ENCODE data around the gene C2CD4A.

Gene C2CD4A

DNA sequence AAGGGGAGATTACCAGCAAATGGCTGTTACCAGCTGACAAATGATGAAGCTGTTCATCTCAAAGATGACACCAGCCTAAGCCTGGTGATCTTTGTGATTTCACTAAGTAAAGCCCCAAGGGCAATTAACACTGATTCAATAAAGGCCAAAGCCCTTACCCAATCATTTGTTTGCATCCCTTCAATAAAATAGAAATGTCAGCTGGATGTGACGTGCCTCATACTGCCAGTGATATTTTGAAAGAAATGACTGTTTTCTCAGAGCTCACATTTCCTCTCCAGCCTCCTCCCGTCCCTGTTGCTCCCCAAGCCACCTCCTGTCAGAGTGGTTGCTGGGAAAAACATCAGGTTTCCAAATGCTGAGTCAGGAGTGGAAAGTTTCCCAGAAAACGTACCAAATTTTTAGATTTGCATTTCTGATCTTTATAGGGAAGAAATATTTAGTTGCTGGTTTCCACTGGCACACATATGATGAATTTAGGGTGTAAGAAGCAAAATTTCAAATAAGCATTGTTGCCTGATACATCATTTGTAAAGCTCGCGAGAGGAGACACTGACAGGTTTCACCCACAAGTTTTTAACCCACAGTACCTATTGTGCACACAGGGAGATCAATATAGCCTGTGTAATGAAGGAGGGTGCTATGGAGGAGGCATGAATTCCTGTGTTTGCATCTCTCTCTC lies 21.0 kb downstream of the C2CD4A start:
- TF ChIP-seq CTCF (IDR thresholded peaks at IDR 0.05; ENCODE audit: insufficient read depth, low read depth, low read length, missing control alignments), result no peak
- H3K4me3 ChIP-seq (ENCODE audit: low read length), result no peak overlapping the region
- peak; percentile 56 for DNase-seq (ENCODE audit: low read depth)

DNA sequence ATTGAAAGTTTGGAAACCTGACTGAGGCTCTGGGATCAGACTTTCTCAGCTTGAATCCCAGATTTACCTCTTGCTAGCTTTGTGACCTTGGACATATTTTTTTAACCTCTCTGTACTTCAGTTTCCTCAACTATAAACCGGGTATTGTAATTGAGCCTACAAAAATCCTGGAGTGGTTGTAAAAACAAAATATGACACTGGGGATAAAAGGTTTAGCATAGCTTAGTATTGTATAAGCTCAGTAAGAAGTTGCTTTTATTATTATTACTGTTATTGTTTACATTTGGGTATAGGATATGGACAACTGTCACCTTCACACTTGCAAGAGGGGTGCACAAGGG lies 21.5 kb downstream of the C2CD4A start:
- no peak for DNase-seq (ENCODE audit: low read depth)
- TF ChIP-seq CTCF (IDR thresholded peaks at IDR 0.05; ENCODE audit: insufficient read depth, low read depth, low read length, missing control alignments), result no peak
- no peak overlapping the region for H3K4me3 ChIP-seq (ENCODE audit: low read length)

GRCh38 chr15:62089616-62090015 lies 22.8 kb downstream of the C2CD4A start:
- TF ChIP-seq CTCF (IDR thresholded peaks at IDR 0.05; ENCODE audit: insufficient read depth, low read depth, low read length, missing control alignments), result no peak
- peak; percentile 53 for DNase-seq (ENCODE audit: low read depth)
- H3K4me3 ChIP-seq (ENCODE audit: low read length), result no peak overlapping the region

GRCh38 chr15:62090988-62091387 lies 24.2 kb downstream of the C2CD4A start:
- no peak overlapping the region for H3K4me3 ChIP-seq (ENCODE audit: low read length)
- no peak for TF ChIP-seq CTCF (IDR thresholded peaks at IDR 0.05; ENCODE audit: insufficient read depth, low read depth, low read length, missing control alignments)

GRCh38 chr15:62093809-62094208 lies 27.0 kb downstream of the C2CD4A start:
- no peak overlapping the region for H3K4me3 ChIP-seq (ENCODE audit: low read length)
- TF ChIP-seq CTCF (IDR thresholded peaks at IDR 0.05; ENCODE audit: insufficient read depth, low read depth, low read length, missing control alignments), result no peak
- DNase-seq (ENCODE audit: low read depth), result no peak

More at GRCh38 chr15:62090988-62091387, 24.2 kb downstream of the C2CD4A start:
- DNase-seq (ENCODE audit: low read depth), result no peak

- H3K4me3 ChIP-seq (ENCODE audit: low read length), result no peak overlapping the region
- TF ChIP-seq CTCF (IDR thresholded peaks at IDR 0.05; ENCODE audit: insufficient read depth, low read depth, low read length, missing control alignments), result no peak
- DNase-seq (ENCODE audit: low read depth), result no peak
Measured at GRCh38 chr15:62094388-62094787, 27.6 kb downstream of the C2CD4A start.

DNA sequence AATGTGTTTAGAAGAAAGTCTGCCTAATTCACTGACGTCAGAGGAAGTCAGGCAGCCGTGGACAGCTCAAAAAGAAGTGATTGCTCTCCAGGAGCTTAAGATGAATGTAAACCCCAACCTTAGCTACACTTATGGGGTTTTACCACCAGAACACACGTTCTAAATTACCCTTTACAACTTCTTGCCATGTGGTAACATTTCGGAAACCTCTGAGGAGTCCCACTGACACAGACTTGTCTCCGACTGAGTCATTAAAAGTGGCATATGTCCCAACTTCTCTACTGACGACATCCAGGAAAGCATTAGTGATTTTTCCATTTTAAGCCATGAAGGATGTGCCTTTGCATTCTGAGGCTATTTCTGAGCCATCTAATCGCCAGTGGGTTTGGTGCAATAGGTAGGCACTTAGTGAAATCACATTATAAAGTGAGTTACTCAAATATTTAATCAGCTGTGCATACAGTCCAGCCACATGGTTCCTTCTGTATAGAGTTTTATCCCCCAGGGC lies 32.4 kb downstream of the C2CD4A start:
- no peak overlapping the region for H3K4me3 ChIP-seq (ENCODE audit: low read length)
- no peak for TF ChIP-seq CTCF (IDR thresholded peaks at IDR 0.05; ENCODE audit: insufficient read depth, low read depth, low read length, missing control alignments)
- peak; percentile 52 for DNase-seq (ENCODE audit: low read depth)
